ENCODE data around the gene MUC2.
"Not testable (repeated sequence)": the region's sequence is repeated elsewhere in the genome, so short reads cannot be mapped to it uniquely, and the experiment has no call there.

MUC2 gene

GRCh38 chr11:1109101-1109917, 34.6 kb downstream of the MUC2 start:
- no peak for DNase-seq (ENCODE audit: low read depth)
- H3K4me3 ChIP-seq (ENCODE audit: low read depth, low read length): no peak overlapping the region
- TF ChIP-seq, protein P1, sequence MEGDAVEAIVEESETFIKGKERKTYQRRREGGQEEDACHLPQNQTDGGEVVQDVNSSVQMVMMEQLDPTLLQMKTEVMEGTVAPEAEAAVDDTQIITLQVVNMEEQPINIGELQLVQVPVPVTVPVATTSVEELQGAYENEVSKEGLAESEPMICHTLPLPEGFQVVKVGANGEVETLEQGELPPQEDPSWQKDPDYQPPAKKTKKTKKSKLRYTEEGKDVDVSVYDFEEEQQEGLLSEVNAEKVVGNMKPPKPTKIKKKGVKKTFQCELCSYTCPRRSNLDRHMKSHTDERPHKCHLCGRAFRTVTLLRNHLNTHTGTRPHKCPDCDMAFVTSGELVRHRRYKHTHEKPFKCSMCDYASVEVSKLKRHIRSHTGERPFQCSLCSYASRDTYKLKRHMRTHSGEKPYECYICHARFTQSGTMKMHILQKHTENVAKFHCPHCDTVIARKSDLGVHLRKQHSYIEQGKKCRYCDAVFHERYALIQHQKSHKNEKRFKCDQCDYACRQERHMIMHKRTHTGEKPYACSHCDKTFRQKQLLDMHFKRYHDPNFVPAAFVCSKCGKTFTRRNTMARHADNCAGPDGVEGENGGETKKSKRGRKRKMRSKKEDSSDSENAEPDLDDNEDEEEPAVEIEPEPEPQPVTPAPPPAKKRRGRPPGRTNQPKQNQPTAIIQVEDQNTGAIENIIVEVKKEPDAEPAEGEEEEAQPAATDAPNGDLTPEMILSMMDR (IDR thresholded peaks at IDR 0.05; ENCODE audit: insufficient read depth, low read depth, low read length, missing control alignments): no peak

DNA sequence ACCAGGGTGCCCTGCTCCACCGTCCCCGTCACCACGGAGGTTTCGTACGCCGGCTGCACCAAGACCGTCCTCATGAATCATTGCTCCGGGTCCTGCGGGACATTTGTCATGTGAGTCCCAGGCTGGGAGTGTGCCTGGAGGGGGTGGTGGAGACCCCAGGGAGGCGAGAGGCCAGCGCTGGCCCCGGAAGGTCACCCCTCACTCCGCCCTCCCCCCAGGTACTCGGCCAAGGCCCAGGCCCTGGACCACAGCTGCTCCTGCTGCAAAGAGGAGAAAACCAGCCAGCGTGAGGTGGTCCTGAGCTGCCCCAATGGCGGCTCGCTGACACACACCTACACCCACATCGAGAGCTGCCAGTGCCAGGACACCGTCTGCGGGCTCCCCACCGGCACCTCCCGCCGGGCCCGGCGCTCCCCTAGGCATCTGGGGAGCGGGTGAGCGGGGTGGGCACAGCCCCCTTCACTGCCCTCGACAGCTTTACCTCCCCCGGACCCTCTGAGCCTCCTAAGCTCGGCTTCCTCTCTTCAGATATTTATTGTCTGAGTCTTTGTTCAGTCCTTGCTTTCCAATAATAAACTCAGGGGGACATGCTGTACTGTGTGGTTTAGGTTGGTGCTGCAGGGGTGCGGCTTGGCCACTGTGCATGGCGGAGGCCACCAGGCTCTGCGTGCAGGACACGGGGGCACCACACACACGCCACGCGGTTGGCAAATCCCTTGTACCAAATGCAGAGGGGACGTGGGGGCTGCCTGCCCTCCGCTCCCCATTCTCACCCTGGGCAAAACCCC, 35.4 kb downstream of the MUC2 start:
- no peak overlapping the region for H3K4me3 ChIP-seq (ENCODE audit: low read depth, low read length)
- TF ChIP-seq, protein P1 (IDR thresholded peaks at IDR 0.05; ENCODE audit: insufficient read depth, low read depth, low read length, missing control alignments): no peak
- DNase-seq (ENCODE audit: low read depth): no peak

DNA sequence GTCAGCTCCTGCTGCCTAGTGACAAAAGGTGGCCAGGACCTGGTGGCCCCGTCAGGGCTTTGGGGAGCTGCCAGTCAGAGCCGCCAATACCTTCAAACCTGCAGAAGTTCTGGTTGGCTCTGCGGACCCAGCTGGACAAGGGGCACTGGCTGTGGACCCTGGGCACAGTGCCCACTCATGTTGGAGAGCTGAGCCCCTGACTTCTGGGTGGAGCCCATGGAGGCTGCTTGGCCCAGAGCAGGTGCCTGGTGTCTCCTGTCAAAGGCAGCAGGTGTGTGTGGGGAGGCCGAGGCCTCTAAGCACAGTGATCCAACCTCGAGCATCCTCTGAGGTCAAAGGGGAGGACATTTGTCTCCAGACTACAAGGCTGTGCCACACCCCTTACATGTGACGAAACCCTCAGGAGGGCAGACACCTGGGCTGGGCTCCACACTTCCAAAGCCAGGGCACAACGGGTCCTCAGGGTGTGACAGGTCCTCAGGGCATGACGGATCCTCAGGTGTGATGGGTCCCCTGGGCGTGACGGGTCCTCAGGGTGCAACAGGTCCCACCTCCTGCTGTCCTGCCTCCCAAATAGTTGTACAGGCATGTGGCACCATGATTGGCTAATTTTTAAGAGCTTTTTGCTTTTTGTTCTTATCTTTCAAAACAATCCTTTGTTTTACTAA, 37.0 kb downstream of the MUC2 start:
- no peak overlapping the region for H3K4me3 ChIP-seq (ENCODE audit: low read depth, low read length)
- TF ChIP-seq, protein P1 (IDR thresholded peaks at IDR 0.05; ENCODE audit: insufficient read depth, low read depth, low read length, missing control alignments): no peak
- DNase-seq (ENCODE audit: low read depth): no peak

DNA sequence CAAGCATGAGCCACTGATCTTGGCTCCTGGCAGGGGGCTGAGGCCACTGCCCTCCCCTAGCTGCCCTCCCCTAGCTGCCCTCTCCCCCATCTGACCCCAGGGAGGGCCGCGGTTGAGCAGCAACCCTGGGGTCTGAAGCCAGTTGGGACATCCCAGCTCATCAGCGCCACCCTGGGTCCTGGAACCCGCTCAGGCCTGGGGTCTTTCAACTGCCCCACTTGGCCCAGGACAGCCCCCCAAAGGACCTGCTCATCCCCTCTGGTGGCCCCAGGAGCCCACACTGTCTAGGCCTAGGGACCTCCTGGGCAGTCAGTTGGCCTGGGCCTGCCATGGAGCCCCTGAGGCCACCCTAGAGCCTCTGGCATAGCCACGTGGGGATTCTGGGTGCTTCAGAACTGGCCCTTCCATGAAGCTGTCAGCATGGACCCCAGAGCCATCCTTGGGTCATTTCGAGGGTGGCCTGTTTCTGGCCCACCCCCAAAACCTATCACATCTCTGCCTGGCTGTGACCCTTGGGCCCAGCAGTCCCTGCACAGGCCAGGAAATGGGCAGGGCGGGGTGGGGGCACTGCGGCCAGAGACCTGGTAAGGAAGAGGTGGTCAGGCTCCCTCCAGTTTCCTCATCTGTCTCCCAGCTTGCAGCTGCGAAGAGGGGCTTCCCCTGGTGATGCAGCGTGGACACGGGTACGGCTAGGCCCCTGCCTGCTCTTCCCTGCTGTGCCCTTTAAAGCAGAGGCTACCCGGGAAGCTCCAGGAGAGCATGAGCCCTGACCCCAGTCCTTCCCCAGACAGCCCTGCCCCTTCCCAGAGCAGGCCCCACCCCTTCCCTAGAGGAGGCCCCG, 37.9 kb downstream of the MUC2 start:
- H3K4me3 ChIP-seq (ENCODE audit: low read depth, low read length): no peak overlapping the region
- TF ChIP-seq, protein P1 (IDR thresholded peaks at IDR 0.05; ENCODE audit: insufficient read depth, low read depth, low read length, missing control alignments): no peak
- no peak for DNase-seq (ENCODE audit: low read depth)

GRCh38 chr11:1113405-1114201, 38.9 kb downstream of the MUC2 start:
- no peak overlapping the region for H3K4me3 ChIP-seq (ENCODE audit: low read depth, low read length)
- TF ChIP-seq, protein P1 (IDR thresholded peaks at IDR 0.05; ENCODE audit: insufficient read depth, low read depth, low read length, missing control alignments): no peak
- DNase-seq (ENCODE audit: low read depth): no peak

DNA sequence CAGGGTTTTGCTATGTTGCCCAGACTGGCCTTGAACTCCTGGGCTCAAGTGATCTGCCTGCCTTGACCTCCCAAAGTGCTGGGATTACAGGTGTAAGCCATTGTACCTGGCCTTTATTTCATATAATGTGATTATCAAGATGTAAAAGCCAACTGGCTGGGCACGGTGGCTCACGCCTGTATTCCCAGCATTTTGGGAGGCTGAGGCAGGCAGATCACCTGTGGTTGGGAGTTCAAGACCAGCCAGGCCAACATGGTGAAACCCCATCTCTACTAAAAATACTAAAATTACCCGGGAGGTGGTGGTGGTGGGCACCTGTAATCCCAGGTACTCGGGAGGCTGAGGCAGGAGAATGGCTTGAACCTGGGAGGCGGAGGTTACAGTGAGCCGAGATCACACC, 40.6 kb downstream of the MUC2 start:
- H3K4me3 ChIP-seq (ENCODE audit: low read depth, low read length); DNase-seq (ENCODE audit: low read depth): not testable (repeated sequence)
